Right ventricle myocardium inferior (tissue), 1 donor: ENCODE measurements around the gene B4GAT1. TPM values are rescaled to one million over a fixed set of nuclear protein-coding genes. Genes with fewer than 3 reads are reported as not detected.
"Not testable (repeated sequence)": the region's sequence is repeated elsewhere in the genome, so short reads cannot be mapped to it uniquely, and the experiment has no call there.

Experiments used
- ATAC-seq: fragments of 200-7000 bp; cut with Tn5 transposase; one replicate; pipeline ENCODE4 v1.9.1; 2020; ENCODE audit warnings: mild to moderate bottlenecking, moderate library complexity
- DNase-seq: peaks from one replicate; pipeline ENCODE4 v3.0.0; 2021; ENCODE audit errors: missing footprints
- intact Hi-C: fragments of 100-400 bp; cut with DNase I; formaldehyde crosslinking; loops from one replicate; pipeline ENCODE4 v1.11.0; 2022
- total RNA-seq: library from RNA; stranded (reverse); fragmentation: NEBNext Ultra II Directional; extraction: Animal tissue kit (Norgen Biotek cat#: 25700); gene quantifications from one replicate; pipeline ENCODE4 v1.2.1, GENCODE V29; 2021
- donor health status: DM: no; HTN: yes; CAD: no; lungs with severe emphysema.

B4GAT1 gene
- total RNA-seq, 1 donor from 2014 or later = 49.0 TPM

DNA sequence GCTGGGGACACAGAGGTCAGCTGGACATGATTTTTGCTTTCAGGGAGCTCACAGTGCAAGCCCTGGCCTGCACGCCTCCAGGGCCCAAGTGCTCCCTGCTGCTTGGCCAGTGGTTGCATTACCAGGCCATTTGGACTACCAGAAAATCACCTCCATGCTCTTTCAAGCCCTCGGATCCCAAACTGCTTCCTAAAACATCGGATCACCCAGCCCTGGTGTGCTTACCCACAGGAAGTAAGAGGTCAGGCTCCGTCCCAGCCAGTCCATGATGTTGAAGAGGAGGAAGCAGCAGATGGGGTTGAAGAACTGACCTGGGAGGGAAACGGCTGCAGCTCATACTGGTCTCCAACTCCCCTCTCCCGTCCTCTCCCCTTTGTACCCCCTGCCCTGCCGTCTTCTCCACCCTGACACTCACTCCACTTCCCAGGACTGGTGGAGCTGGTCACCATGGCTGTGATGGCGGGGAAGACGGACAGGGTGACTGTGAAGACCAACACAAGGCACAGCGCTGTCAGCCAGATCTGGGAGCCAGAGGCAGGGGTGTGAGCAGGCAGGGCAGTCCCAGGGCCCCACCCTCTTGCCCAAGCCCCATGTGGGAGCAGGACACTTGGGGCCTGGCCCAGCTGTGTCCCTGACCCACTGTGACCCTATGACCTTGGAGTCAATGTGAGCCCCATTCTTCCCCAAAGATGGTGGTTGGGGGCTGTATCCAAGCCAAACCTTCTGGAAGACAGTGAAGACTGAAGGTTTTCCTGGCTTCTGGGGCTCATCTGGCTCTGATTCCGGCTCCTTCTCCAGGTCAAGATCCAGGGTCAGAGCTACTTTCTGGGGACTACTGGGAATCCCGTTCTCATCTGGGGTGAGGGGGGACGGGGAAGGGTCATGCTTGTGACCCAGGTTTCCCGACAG is 18.5 kb upstream of the B4GAT1 start:
- no peak for ATAC-seq
- DNase-seq = no peak
- intact Hi-C loops = no loop called here

DNA sequence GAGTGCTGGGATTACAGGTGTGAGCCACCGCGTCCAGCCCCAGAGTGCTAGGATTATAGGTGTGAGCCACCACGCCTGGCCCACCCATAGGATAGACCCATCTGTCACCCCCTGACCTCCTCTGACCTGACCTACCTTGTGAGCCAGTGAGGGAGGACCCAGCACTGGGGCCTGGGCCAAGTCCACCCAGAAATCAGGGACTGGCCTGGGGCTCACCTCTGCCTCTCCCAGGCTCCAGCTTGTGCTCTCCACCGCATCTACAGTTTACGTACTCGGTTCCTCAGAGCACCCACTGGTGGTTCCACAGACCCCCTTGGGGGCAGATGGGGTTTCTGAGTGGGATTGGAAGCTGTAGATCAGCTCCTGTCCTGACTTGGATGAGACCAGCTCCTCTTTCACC is 17.7 kb upstream of the B4GAT1 start:
- intact Hi-C loops = no loop called here
- no peak for ATAC-seq
- DNase-seq = no peak

DNA sequence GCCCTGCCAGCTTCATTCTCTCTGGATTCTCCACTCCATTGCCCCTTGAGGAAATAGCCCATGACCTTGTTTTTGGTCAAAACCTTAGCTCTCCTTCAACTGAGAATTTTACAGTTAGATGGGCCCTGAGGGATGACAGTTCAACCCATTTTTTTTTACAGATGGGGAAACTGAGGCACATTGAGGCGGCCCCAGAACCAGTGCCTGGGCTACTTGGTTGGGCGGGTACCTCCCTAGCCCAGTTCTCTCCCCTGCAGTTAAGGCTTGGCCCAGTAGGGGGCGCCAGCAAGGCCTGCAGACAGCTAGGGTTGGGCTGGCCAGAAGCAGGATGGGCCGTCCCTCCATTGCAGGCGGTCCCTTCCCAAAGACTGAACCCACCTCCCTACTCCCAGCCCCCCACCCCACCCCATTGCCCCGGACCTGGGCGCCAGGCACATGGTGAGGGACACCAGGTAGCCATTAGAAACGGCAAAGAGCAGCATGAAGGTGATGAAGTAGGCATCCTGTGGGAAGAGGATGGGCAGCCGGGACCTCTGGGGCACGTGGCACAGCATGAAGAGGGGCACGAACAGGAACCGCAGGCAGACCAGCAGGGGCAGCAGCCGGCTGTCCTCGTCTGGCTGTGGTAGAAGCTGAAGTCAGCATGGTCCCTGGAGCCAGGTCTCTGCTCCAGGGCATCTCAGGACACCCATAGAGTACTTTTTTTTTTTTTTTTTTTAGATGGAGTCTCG is 16.5 kb upstream of the B4GAT1 start:
- intact Hi-C loops = no loop called here
- no peak for ATAC-seq
- no peak for DNase-seq

DNA sequence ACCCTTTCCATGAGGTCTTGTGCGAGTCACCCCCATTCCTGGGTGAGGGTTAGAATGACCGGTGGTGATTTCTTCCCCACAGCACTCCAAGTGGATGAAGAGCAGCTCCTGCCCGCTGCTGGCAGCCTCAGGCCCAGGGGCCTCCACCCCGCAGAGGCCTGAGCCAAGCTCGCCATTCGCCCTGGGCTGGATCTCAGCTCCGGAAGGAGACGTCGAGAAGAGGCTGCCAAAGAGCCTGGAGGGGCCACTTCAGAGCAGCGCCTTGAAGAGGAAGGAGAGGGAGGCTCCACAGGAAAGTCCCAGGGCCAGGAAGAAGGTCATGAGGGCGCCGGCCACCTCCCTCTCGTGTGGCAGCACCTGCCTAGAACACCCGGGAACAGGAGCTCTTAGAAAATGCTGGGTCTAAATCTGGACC is 15.8 kb upstream of the B4GAT1 start:
- DNase-seq (no peak), ATAC-seq (no peak)
- intact Hi-C loops = no loop called here

DNA sequence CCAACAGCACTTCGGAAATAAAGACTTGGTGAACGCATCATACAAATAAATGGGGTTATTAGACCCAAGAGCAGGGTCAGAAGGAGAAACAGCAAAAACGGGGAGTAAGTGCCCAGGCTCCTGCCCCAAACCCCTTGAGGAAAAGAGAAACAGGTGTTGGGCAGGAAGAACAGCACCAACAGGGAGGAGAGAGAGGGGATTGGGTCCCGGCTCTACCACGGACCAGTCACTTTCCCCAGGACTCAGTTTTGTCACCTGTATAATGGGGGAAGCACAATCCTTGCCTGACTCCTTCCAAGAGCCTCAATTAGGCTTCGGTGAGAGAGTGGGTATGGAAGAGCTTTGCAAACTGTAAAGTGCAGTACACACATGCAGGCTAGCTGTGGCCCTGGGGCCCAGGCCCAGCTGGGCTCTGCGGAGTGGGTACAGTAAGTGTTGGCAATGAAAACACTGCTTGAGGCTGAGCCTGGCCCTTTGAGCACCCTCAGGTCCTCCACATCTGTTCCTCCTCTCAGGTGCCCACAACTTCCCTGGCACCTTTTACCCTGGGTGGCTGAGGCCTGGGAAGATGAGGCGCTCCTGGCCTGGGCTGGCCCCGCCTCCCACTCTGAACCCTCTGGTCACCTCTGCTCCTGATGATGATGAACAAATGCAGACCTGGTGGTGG is 15.2 kb upstream of the B4GAT1 start:
- intact Hi-C loops = no loop called here
- DNase-seq = no peak

DNA sequence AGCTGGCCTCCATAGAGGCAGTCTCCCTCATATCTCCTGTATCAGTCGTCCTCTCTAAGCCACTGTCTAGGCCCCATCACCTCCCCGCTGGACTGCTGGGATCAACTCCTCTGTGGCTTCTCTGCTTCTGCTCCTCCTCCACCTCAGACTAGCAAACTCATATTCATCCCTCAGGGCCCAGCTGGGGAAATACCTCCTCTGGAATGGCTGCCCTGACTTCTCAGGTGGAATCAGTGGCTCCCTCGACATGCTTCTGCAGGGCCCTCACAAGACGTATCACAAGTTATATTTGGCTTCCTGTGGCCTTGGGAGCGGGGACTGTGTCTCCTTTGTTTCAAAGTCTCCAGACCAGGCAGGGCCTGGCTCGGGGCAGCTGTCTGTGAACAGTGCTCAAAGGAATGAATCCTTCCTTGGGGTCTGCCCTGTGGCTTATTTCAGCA is 14.1 kb upstream of the B4GAT1 start:
- intact Hi-C loops = no loop called here
- DNase-seq = no peak
- no peak for ATAC-seq

More for the DNA sequence above, 15.2 kb upstream of the B4GAT1 start:
- no peak for ATAC-seq

DNA sequence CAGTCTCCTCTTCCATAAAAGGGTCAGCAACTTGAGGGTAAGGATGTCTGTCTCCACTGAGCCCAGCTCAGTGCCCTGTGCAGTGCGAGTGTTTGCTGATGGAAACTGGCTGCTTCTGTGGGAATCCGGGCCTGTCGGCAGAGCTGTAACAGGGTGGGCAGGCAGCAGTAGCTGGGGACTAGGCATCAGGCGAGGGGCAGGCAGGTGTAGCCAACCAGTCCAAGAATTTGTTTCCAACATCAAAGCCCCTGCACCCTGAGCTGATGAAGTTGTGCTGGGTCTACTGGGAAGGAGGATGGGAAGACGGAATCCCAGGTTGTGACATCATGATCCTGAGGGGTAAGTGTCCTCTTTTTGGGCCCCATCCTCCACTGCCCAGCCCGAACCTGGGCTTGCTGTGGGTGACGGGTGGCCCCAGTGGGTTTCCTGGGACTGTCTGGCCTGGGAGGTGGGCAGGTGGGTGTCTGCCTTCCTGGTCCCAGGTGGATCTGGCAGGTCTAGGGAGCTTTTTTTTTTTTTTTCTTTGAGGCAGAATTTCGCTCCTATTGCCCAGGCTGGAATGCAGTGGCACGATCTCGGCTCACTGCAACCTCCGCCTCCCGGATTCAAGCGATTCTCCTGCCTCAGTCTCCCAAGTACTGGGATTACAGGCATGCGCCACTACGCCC is 13.1 kb upstream of the B4GAT1 start:
- no peak for DNase-seq
- intact Hi-C loops = no loop called here
- ATAC-seq = no peak

DNA sequence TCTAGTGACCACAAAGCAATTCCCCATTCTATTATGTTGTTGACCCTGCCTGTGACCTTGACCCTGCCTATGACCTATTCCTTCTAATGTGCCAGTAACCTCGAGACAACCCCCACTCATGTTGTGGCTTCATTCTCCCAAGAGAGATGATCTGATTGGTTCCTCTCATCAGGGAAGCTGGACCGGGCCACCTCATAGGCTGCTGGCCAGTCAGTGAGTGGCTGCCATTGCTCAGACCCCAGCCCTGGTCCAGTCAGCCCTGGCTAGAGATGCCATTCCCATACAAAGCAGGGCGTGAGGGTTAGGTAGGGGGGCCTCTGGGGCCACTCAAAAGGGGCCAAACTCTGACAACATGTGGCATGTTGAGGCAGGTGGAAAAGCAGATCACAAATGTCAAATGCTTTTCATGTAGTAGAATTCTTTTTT is 12.2 kb upstream of the B4GAT1 start:
- intact Hi-C loops = no loop called here
- ATAC-seq (no peak), DNase-seq (no peak)

DNA sequence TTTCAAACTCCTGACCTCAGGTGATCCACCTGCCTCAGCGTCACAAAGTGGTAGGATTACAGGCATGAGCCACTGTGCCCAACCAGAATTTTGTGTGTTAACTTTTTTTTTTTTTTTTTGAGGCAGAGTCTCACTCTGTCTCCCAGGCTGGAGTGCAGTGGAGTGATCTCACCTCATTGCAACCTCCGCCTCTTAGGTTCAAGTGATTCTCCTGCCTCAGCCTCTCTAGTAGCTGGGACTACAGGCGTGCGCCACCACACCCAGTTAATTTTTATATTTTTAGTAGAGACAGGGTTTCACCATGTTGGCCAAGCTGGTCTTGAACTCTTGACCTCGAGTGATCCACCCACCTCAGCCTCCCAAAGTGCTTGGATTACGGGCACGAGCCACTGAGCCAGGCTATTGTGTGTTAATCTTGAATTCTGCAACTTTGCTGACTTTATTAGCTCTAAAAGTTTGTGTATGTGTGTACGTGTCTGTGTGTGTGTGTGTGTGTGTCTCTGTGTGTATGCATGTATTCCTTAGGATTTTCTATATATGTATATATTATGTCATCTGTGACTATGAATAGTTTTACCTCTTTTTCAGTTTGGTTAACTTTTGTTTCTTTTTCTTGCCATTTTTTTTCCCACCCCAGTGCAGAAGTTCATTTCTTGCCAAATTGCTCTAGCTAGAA is 3.3 kb upstream of the B4GAT1 start:
- intact Hi-C loops, ATAC-seq: not testable (repeated sequence)
- DNase-seq = peak; percentile 22

DNA sequence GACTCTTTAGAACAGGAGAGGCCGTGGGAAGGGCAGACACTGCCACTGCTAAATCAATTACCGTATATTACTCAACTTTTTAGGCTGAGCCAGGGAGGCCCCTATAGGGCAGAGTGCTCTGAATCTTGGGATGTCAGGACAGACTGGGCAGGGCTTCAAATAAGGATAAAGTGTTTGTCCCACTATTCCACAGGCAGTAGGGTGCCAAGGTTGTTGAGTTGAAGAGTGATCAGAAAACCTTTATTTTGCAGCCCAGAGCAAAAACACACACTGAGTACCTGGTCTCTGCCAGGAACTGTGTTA is 1.6 kb upstream of the B4GAT1 start:
- no peak for DNase-seq
- no peak for ATAC-seq
- intact Hi-C loops = loop anchor here (2.0 to 5.0 kb wide), 3 partner anchors 22 to 38 kb away; partner anchors contain the start of gene SLC29A2

DNA sequence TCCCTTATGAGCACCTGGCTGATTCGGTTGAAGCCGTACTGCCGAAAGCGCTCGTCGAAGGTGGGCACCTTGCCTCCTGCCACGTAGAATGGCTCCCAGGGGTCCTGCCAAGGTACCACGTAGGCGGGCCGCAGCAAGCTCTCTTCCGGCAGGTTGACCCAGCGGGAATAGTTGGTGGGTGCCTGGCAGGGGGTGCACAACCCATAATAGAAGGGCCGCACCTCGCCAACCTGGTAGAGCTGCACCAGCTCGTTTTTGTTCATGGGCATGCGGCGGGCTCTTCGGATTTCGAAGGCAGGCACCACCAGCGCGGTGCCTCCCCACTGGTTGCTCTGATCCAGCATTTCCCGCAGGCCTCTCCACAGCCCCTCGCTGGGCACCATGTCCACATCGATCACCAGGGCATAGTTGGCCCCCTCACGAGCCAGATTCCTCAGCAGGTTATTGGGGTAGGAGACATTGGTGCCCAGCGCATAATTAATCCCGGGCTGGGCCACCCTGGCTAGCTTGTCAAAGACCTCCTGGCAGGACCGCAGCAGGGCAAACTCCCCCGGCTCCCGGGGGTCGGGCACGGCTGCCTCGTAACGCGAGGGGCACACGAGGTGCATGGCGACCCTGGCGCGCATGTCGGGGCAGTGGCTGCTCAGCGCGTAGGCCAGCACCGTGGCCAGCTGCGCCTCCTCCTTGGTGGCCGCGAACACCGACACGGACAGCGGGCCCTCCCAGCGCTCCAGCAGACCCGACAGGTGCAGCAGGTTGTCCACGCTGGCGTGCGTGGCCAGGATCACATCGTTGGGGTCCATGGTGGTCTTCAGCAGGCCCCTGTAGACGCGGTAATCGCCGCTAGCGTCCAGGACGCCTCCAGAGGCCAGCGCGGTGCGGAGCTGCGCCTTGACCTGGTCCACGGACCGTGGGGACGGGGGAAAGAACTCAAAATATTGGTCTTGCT is 679 bp downstream of the B4GAT1 start:
- DNase-seq = peak; percentile 66
- ATAC-seq = peak; percentile 0
- intact Hi-C loops = loop anchor here (5.0 kb wide), 2 partner anchors 34 to 41 kb away; no protein-coding TSS in a partner anchor

DNA sequence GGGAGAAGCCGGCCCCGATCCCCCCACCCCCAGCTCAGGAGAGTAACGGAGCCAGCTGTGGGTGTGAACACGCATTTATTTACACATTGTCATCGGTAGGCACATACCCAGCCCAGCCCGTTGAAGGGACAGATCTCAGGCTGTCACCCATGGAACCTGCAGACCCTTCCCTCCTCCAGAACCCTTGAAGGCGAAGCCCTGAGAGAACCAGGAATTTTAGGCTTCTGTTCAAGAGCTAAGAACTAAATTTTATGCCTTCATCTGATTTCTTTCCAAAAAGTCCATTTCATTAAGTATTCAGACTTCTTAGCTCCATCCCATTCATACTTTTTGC is 2.1 kb downstream of the B4GAT1 start:
- no peak for ATAC-seq
- DNase-seq = no peak
- intact Hi-C loops = loop anchor here (5.0 kb wide), 2 partner anchors 33 to 42 kb away; no protein-coding TSS in a partner anchor

DNA sequence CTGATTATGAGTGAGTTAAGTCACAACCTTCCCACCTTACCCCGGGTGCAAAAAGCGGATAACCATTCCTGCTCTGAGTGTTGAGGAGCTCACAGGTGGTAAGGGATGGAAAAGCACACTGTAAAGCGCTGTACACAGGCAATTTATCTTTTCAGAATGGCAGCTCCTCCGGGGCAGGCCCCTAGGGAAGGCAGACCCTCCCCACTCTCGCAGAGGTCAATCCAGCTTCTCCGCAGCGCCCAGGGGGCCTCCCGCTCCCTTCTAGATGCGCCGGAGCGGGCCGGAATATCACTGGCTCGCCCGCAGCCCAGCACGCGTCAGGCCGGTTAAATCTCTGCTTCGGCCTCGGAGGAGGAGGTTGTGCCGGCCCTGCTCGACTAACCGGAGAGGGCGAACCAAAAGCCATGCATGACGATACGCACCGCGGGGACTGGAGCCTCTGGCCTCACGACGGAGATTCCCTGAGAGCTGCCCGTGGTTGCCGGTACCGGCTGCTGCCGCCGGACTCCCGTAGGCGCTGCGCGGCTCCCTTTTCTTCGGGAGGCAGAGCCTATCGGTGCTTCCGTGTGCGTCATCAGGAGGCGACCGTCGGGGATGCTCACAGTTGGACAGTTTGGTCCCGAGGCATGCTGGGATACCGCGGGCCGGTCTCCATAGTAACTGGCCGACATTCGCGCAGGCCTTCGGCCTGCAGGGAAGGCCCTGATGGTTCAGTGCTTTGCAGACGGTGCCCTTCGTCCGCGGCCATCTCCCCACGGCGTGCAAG is 2.7 kb downstream of the B4GAT1 start, which contains the start of gene BRMS1:
Gene BRMS1 (minus strand): TSS at position 555 of the 766 bp plus-strand sequence. CDS start 2,870 bp downstream, outside the sequence.
- ATAC-seq = peak; percentile 89
- intact Hi-C loops = loop anchor here (5.0 kb wide), 2 partner anchors 32 to 43 kb away; no protein-coding TSS in a partner anchor
- peak; percentile 100 for DNase-seq

DNA sequence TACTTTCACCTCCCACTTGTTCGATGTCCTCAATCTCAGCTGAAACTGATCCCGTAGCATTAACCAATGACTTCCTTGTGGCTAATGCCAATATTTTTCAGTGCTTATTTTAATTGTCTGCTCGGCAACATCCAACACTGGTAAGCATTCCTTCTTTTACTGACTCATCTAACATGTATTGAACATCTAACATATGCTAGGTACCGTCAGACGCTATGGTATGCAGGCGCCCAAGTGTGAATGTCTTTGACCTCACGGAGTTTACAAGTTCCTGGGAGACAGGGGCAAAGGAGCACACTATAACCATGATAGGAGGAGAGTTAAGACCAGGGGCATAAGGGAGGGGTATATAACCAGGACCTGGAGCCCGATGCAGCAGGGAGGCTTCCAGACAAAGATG is 4.3 kb downstream of the B4GAT1 start:
- no peak for ATAC-seq
- DNase-seq = peak; percentile 16
- intact Hi-C loops = no loop called here

DNA sequence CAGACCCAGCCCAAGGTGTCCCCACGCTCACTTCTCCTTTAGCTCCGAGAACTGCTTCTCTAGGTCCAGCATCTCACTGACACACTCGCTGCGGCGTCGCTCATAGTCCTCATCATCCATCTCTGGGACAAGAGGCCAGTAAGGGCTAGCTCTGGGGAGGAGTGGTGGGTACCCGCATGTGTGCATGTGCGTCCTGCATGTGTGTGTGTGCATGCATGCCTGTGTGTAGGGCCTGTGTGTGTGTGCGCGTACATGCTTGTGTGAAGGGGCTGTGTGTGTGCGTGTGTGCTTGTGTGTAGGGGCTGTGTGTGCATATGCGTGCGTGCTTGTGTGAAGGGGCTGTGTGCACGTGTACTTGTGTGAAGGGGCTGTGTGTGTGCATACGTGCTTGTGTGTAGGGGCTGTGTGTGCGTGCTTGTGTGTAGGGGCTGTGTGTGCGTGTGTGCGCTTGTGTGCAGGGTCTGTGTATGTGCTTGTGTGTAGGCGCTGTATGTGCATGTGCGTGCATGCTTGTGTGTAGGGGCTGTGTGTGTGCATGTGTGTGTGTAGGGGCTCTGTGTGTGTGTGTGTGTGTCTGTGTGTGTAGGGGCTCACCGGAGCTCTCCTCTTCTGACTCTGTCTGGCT is 5.8 kb downstream of the B4GAT1 start:
- intact Hi-C loops = no loop called here
- DNase-seq = peak; percentile 60
- ATAC-seq = no peak
